Measurements from ENCODE around the gene SLC26A2.

DNA sequence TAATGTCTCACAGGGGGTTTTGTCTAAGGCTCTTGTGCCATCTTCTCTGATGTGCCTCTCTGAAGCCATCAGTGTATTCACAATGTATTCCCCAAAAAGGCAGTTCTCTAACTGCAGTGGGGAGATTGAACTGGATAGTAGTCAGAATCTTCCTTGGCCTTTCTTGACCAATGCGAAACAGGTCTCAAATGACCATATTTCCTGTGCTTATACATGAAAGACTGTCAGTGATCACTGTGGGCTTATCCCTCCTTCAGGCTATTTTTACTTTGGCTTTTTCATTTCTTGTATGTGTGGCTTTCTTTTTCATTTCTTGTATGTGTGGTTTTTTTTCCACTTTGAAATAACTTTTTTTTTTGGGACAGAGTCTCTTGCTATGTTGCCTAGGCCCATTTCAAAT is 59.7 kb downstream of the SLC26A2 start:
- TF ChIP-seq, protein P1, sequence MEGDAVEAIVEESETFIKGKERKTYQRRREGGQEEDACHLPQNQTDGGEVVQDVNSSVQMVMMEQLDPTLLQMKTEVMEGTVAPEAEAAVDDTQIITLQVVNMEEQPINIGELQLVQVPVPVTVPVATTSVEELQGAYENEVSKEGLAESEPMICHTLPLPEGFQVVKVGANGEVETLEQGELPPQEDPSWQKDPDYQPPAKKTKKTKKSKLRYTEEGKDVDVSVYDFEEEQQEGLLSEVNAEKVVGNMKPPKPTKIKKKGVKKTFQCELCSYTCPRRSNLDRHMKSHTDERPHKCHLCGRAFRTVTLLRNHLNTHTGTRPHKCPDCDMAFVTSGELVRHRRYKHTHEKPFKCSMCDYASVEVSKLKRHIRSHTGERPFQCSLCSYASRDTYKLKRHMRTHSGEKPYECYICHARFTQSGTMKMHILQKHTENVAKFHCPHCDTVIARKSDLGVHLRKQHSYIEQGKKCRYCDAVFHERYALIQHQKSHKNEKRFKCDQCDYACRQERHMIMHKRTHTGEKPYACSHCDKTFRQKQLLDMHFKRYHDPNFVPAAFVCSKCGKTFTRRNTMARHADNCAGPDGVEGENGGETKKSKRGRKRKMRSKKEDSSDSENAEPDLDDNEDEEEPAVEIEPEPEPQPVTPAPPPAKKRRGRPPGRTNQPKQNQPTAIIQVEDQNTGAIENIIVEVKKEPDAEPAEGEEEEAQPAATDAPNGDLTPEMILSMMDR (IDR thresholded peaks at IDR 0.05): no peak
- TF ChIP-seq POLR2A (IDR thresholded peaks at IDR 0.05) (no peak), EP300 (IDR thresholded peaks at IDR 0.05) (no peak), POLR2AphosphoS5 (IDR thresholded peaks at IDR 0.05) (no peak)

All from sigmoid colon (tissue), 4 donors.